Lung (tissue), 12 donors: ENCODE data around the gene RANBP3L. TPM values are rescaled to one million over a fixed set of nuclear protein-coding genes. Genes with fewer than 3 reads are reported as not detected.
A peak's percentile ranks its signal among the peaks of the same experiment; 100 is the strongest.

ENCODE experiments used
- ATAC-seq: fragments of 200-7000 bp; cut with Tn5 transposase; one replicate; pipeline ENCODE4 v1.9.1; 2020; ENCODE audit warnings: moderate number of reproducible peaks; ENCODE audit not compliant: insufficient read depth, low FRiP score
- DNase-seq, 3 donors: peaks; one replicate each; pipeline ENCODE4 v3.0.0-alpha.2; 2013 to 2017
- H3K27ac ChIP-seq, 2 donors: one replicate each; pipeline ENCODE4 v1.5.1; 2013; ENCODE audit warnings: mild to moderate bottlenecking in 2 of 2, moderate library complexity in 2 of 2, control low read depth in 1 of 2, inconsistent platforms in 1 of 2, low read depth in 1 of 2, low read length in 1 of 2
- H3K27me3 ChIP-seq, 3 donors: one replicate each; pipeline ENCODE4 v1.5.1; 2013; ENCODE audit warnings: low read length in 2 of 3; ENCODE audit not compliant: control insufficient read depth in 3 of 3, insufficient read depth in 3 of 3
- H3K36me3 ChIP-seq, 4 donors: one replicate each; pipeline ENCODE4 v1.5.1; 2013; ENCODE audit warnings: low read length in 4 of 4, mild to moderate bottlenecking in 1 of 4, moderate library complexity in 1 of 4; ENCODE audit not compliant: control insufficient read depth in 4 of 4, insufficient read depth in 4 of 4
- H3K4me1 ChIP-seq, 5 donors: one replicate each; pipeline ENCODE4 v1.5.1; 2013; ENCODE audit warnings: low read length in 5 of 5, mild to moderate bottlenecking in 2 of 5, moderate library complexity in 1 of 5; ENCODE audit not compliant: control insufficient read depth in 5 of 5, insufficient read depth in 5 of 5
- H3K4me3 ChIP-seq: one replicate; pipeline ENCODE4 v1.5.1; 2013; ENCODE audit warnings: mild to moderate bottlenecking, control low read depth, moderate library complexity
- H3K9ac ChIP-seq, 2 donors: one replicate each; pipeline ENCODE4 v1.5.1; 2013; ENCODE audit warnings: low read length in 2 of 2, control low read depth in 1 of 2; ENCODE audit not compliant: insufficient read depth in 1 of 2
- H3K9me3 ChIP-seq, 4 donors: one replicate each; pipeline ENCODE4 v1.5.1; 2013; ENCODE audit warnings: low read length in 3 of 4, mild to moderate bottlenecking in 1 of 4, moderate library complexity in 1 of 4; ENCODE audit not compliant: control insufficient read depth in 4 of 4, insufficient read depth in 3 of 4
- CTCF ChIP-seq: IDR thresholded peaks from 2 replicates; pipeline ENCODE4 v1.5.1; 2012; ENCODE audit warnings: mild to moderate bottlenecking; ENCODE audit errors: control extremely low read depth, extremely low read depth
- WGBS, 2 donors: extraction: QIAGEN DNeasy Blood & Tissue Kit; methylation state at CpG; one replicate each; pipeline ENCODE4 v1.1.7; 2013; 5-methylcytosine and 5-hydroxymethylcytosine counted together
- polyA plus RNA-seq, 2 donors: library from polyadenylated mRNA; stranded (reverse); fragments of 200-250 nt; gene quantifications; one replicate each; pipeline ENCODE4 v1.2.1, GENCODE V29; 2013
- total RNA-seq, 2 donors: library from RNA; depleted of rRNA in 1 of 2; stranded (reverse); fragments of >200 nt in 1 of 2; gene quantifications; one replicate each; pipeline ENCODE4 v1.2.1, GENCODE V29; 2014 to 2021
- donor health status: control.
- donor health status: control.
- donor health status: Bipolar disorder and iron deficiency.
- donor health status: healthy.
- donor health status: DM: yes; HTN: yes; CAD: no.

RANBP3L gene
- total and polyA plus RNA-seq, 4 donors: 0.08 to 2.3 (median 0.66) TPM

GRCh38 chr5:36242534-36243485, 58.9 kb downstream of the RANBP3L start:
- ATAC-seq (no peak), DNase-seq (peak; percentile 19 to 49 (median 20))
- Histone ChIP-seq H3K27ac (peak overlapping the region; percentile 94 to 99), H3K36me3 (no peaks in the 10 kb centered on the region), H3K4me3 (peak overlapping the region; percentile 89), H3K9me3 (no peaks in the 10 kb centered on the region), H3K27me3 (no peaks in the 10 kb centered on the region), H3K4me1 (peaks cover 2 to 30% (median 14%) of the 10 kb centered on the region in 5 donors), H3K9ac (peak overlapping the region; percentile 71 to 73)
- TF ChIP-seq CTCF: no peak
- 62 to 68% methylated on average over 24 of the region's 24 CpGs for WGBS, 2 donors

GRCh38 chr5:36241631-36242533, 59.8 kb downstream of the RANBP3L start, which contains the start of gene NADK2:
Gene NADK2, minus strand, starts transcription at chr5:36241925. Its CDS starts 127 bp downstream, at chr5:36241798.
- WGBS, 2 donors: 0% methylated on average over 82 to 100 of the region's 100 CpGs
- TF ChIP-seq CTCF: no peak
- peak within 1 kb of the TSS; percentile 89 for H3K4me3 ChIP-seq
- no peaks in the 10 kb centered on the region for H3K9me3 ChIP-seq
- no peaks in the 10 kb centered on the region for H3K36me3 ChIP-seq
- ATAC-seq: peak; percentile 92
- H3K27me3 ChIP-seq: no peaks in the 10 kb centered on the region
- peaks cover 2 to 32% (median 18%) of the 10 kb centered on the region in 5 donors for H3K4me1 ChIP-seq
- DNase-seq: peak; percentile 98 to 99 (median 99)
- peak within 1 kb of the TSS; percentile 94 to 99 for H3K27ac ChIP-seq
- peak within 1 kb of the TSS; percentile 80 to 82 for H3K9ac ChIP-seq

GRCh38 chr5:36240779-36241630, 60.7 kb downstream of the RANBP3L start:
- H3K36me3 ChIP-seq: no peaks in the 10 kb centered on the region

More at GRCh38 chr5:36240779-36241630, 60.7 kb downstream of the RANBP3L start:
- peak overlapping the region; percentile 80 to 82 for H3K9ac ChIP-seq
- peaks cover 2 to 32% (median 18%) of the 10 kb centered on the region in 5 donors for H3K4me1 ChIP-seq
- peak overlapping the region; percentile 94 to 99 for H3K27ac ChIP-seq
- WGBS, 2 donors: 1% methylated on average over 50 to 61 of the region's 61 CpGs
- ATAC-seq: peak; percentile 46
- no peak for TF ChIP-seq CTCF
- H3K4me3 ChIP-seq: peak overlapping the region; percentile 89
- H3K27me3 ChIP-seq: no peaks in the 10 kb centered on the region
- peak; percentile 82 to 87 (median 85) for DNase-seq
- no peaks in the 10 kb centered on the region for H3K9me3 ChIP-seq
